PFSK-1 (cell line): ENCODE results near the gene PGRMC2.

Experiments used
- FOXP2 ChIP-seq: optimal IDR thresholded peaks from 2 replicates; pipeline ENCODE3; 2011; ENCODE audit warnings: borderline replicate concordance, control low read depth, inconsistent platforms; ENCODE audit not compliant: insufficient read depth; ENCODE audit errors: extremely low read length, extremely low read depth
- POLR2AphosphoS5 ChIP-seq: IDR thresholded peaks from 2 replicates; pipeline ENCODE4 v1.6.1; 2012; ENCODE audit warnings: low read depth, mild to moderate bottlenecking, control low read depth, low read length, moderate library complexity
- REST ChIP-seq, 2 experiments: IDR thresholded peaks; 2 replicates each; pipeline versions ENCODE4 v1.6.1 to v1.8.0; 2011 to 2012; ENCODE audit warnings: low read depth in 2 of 2, low read length in 2 of 2, control low read depth in 1 of 2, inconsistent platforms in 1 of 2, mild to moderate bottlenecking in 1 of 2, moderate library complexity in 1 of 2; ENCODE audit not compliant: insufficient read depth in 1 of 2
- SIN3A ChIP-seq: IDR thresholded peaks from 2 replicates; pipeline ENCODE4 v1.6.1; 2012; ENCODE audit warnings: mild to moderate bottlenecking, low read length, moderate library complexity, borderline replicate concordance; ENCODE audit not compliant: insufficient read depth
- TAF1 ChIP-seq: IDR thresholded peaks from 2 replicates; pipeline ENCODE4 v1.6.1; 2012; ENCODE audit warnings: low read length, control low read depth, borderline replicate concordance; ENCODE audit not compliant: insufficient read depth

Gene PGRMC2

GRCh38 chr4:128303405-128303785, 15.8 kb upstream of the PGRMC2 start:
- TF ChIP-seq TAF1: no peak
- no peak for TF ChIP-seq FOXP2
- TF ChIP-seq SIN3A: no peak
- no peak for TF ChIP-seq REST (IDR thresholded peaks at IDR 0.05; ENCODE audit: insufficient read depth in 1 of 2, low read depth in 2 of 2, low read length in 2 of 2)
- TF ChIP-seq POLR2AphosphoS5: no peak

- TF ChIP-seq FOXP2 (no peak), SIN3A (no peak), POLR2AphosphoS5 (no peak), TAF1 (no peak), REST (IDR thresholded peaks at IDR 0.05; ENCODE audit: insufficient read depth in 1 of 2, low read depth in 2 of 2, low read length in 2 of 2) (no peak)
Observed at GRCh38 chr4:128301979-128302378, 14.4 kb upstream of the PGRMC2 start.

GRCh38 chr4:128299848-128300247, 12.2 kb upstream of the PGRMC2 start:
- TF ChIP-seq TAF1 (no peak), FOXP2 (no peak), REST (IDR thresholded peaks at IDR 0.05; ENCODE audit: insufficient read depth in 1 of 2, low read depth in 2 of 2, low read length in 2 of 2) (no peak)

- no peak for TF ChIP-seq SIN3A
- no peak for TF ChIP-seq TAF1
- no peak for TF ChIP-seq POLR2AphosphoS5
- no peak for TF ChIP-seq REST (IDR thresholded peaks at IDR 0.05; ENCODE audit: insufficient read depth in 1 of 2, low read depth in 2 of 2, low read length in 2 of 2)
- TF ChIP-seq FOXP2: no peak
Observed at GRCh38 chr4:128298852-128299251, 11.2 kb upstream of the PGRMC2 start.

GRCh38 chr4:128298146-128298758, 10.6 kb upstream of the PGRMC2 start:
- no peak for TF ChIP-seq REST (IDR thresholded peaks at IDR 0.05; ENCODE audit: insufficient read depth in 1 of 2, low read depth in 2 of 2, low read length in 2 of 2)
- no peak for TF ChIP-seq SIN3A
- TF ChIP-seq POLR2AphosphoS5: no peak
- no peak for TF ChIP-seq FOXP2
- TF ChIP-seq TAF1: no peak
